ENCODE data around the gene SLIT3.

The SLIT3 gene

DNA sequence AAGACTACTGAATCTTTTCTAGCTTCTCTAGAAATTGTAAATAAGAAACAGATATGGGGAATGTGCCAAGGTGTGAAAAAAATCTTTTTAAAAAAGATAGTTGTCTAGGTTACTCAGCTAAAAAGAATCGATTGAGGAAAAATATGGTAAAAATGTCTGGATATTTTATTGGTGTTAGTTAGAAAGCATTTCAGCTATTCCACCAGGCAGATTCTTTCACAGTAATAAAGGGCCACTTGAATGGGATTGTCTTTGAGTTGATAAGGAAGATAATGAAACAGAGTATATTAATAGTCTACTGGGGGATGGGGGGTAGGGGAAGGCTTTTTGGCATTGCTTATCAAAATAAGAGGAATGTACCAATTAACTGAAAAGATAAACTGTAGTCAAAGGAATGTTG lies 51.9 kb downstream of the SLIT3 start:
- no peak overlapping the region for H3K4me3 ChIP-seq (ENCODE audit: low read length)
- no peaks in the 10 kb centered on the region for H3F3A ChIP-seq (ENCODE audit: control insufficient read depth, insufficient read depth)
- no peaks in the 10 kb centered on the region for H3K9me2 ChIP-seq (replicated peaks; ENCODE audit: control insufficient read depth, low read length)
- peaks cover 4% of the 10 kb centered on the region; the same call in 1 of the 2 replicates for H3K27me3 ChIP-seq (ENCODE audit: control insufficient read depth, low read length)
- H3K36me3 ChIP-seq (ENCODE audit: control insufficient read depth, low read length): no peaks in the 10 kb centered on the region
- H4K20me1 ChIP-seq (ENCODE audit: control insufficient read depth, insufficient read depth, low read depth, low read length): no peaks in the 10 kb centered on the region
- no peak overlapping the region for H3K4me2 ChIP-seq (ENCODE audit: low read length)
- no peak overlapping the region for H3K27ac ChIP-seq (ENCODE audit: low read depth, low read length)
- H3K4me1 ChIP-seq (ENCODE audit: control insufficient read depth, low read length): no peaks in the 10 kb centered on the region
- no peak for TF ChIP-seq EZH2phosphoT487 (IDR thresholded peaks at IDR 0.05; ENCODE audit: borderline replicate concordance, low read length)
- TF ChIP-seq, protein P1, sequence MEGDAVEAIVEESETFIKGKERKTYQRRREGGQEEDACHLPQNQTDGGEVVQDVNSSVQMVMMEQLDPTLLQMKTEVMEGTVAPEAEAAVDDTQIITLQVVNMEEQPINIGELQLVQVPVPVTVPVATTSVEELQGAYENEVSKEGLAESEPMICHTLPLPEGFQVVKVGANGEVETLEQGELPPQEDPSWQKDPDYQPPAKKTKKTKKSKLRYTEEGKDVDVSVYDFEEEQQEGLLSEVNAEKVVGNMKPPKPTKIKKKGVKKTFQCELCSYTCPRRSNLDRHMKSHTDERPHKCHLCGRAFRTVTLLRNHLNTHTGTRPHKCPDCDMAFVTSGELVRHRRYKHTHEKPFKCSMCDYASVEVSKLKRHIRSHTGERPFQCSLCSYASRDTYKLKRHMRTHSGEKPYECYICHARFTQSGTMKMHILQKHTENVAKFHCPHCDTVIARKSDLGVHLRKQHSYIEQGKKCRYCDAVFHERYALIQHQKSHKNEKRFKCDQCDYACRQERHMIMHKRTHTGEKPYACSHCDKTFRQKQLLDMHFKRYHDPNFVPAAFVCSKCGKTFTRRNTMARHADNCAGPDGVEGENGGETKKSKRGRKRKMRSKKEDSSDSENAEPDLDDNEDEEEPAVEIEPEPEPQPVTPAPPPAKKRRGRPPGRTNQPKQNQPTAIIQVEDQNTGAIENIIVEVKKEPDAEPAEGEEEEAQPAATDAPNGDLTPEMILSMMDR (IDR thresholded peaks at IDR 0.05; ENCODE audit: low read depth, low read length, poor library complexity, severe bottlenecking): no peak
- H3K9me3 ChIP-seq (ENCODE audit: control insufficient read depth, insufficient read depth, low read length): no peaks in the 10 kb centered on the region
- H3K79me2 ChIP-seq (ENCODE audit: control insufficient read depth, low read length): no peaks in the 10 kb centered on the region

- H3K9me3 ChIP-seq (ENCODE audit: control insufficient read depth, insufficient read depth, low read length): no peaks in the 10 kb centered on the region
- no peaks in the 10 kb centered on the region for H4K20me1 ChIP-seq (ENCODE audit: control insufficient read depth, insufficient read depth, low read depth, low read length)
- no peak overlapping the region for H3K4me2 ChIP-seq (ENCODE audit: low read length)
- no peak overlapping the region for H3K27ac ChIP-seq (ENCODE audit: low read depth, low read length)
- TF ChIP-seq EZH2phosphoT487 (IDR thresholded peaks at IDR 0.05; ENCODE audit: borderline replicate concordance, low read length): no peak
- TF ChIP-seq, protein P1 (IDR thresholded peaks at IDR 0.05; ENCODE audit: low read depth, low read length, poor library complexity, severe bottlenecking): no peak
- no peaks in the 10 kb centered on the region for H3K79me2 ChIP-seq (ENCODE audit: control insufficient read depth, low read length)
- H3F3A ChIP-seq (ENCODE audit: control insufficient read depth, insufficient read depth): no peaks in the 10 kb centered on the region
- no peak overlapping the region for H3K4me3 ChIP-seq (ENCODE audit: low read length)
- no peaks in the 10 kb centered on the region for H3K9me2 ChIP-seq (replicated peaks; ENCODE audit: control insufficient read depth, low read length)
- no peaks in the 10 kb centered on the region for H3K4me1 ChIP-seq (ENCODE audit: control insufficient read depth, low read length)
- H3K36me3 ChIP-seq (ENCODE audit: control insufficient read depth, low read length): no peaks in the 10 kb centered on the region
- H3K27me3 ChIP-seq (ENCODE audit: control insufficient read depth, low read length): peaks cover 4% of the 10 kb centered on the region; the same call in 1 of the 2 replicates
Observed at GRCh38 chr5:169248550-169248949, 52.4 kb downstream of the SLIT3 start.

GRCh38 chr5:169244812-169245211 lies 56.1 kb downstream of the SLIT3 start:
- Histone ChIP-seq H3K79me2 (ENCODE audit: control insufficient read depth, low read length) (no peaks in the 10 kb centered on the region), H3K9me3 (ENCODE audit: control insufficient read depth, insufficient read depth, low read length) (no peaks in the 10 kb centered on the region), H3K9me2 (replicated peaks; ENCODE audit: control insufficient read depth, low read length) (no peaks in the 10 kb centered on the region), H3K27ac (ENCODE audit: low read depth, low read length) (no peak overlapping the region), H3K4me1 (ENCODE audit: control insufficient read depth, low read length) (peaks cover 10% of the 10 kb centered on the region), H3F3A (ENCODE audit: control insufficient read depth, insufficient read depth) (no peaks in the 10 kb centered on the region), H3K36me3 (ENCODE audit: control insufficient read depth, low read length) (no peaks in the 10 kb centered on the region), H3K27me3 (ENCODE audit: control insufficient read depth, low read length) (no peaks in the 10 kb centered on the region), H3K4me2 (ENCODE audit: low read length) (no peak overlapping the region), H4K20me1 (ENCODE audit: control insufficient read depth, insufficient read depth, low read depth, low read length) (no peaks in the 10 kb centered on the region), H3K4me3 (ENCODE audit: low read length) (no peak overlapping the region)
- TF ChIP-seq, protein P1 (IDR thresholded peaks at IDR 0.05; ENCODE audit: low read depth, low read length, poor library complexity, severe bottlenecking): no peak
- no peak for TF ChIP-seq EZH2phosphoT487 (IDR thresholded peaks at IDR 0.05; ENCODE audit: borderline replicate concordance, low read length)

Measured in DOHH2 (cell line).